SK-N-SH treated with all-trans-retinoic acid at 6 μM for 48 hours (cell line): ENCODE measurements around the gene TRIM72.

Experiments
- ATAC-seq: fragments of 200-7000 bp; cut with Tn5 transposase; 3 replicates; pipeline ENCODE4 v1.9.1; 2020; ENCODE audit warnings: mild to moderate bottlenecking, moderate library complexity
- ARNTL ChIP-seq: fragments of 450-650 bp; formaldehyde crosslinking; IDR thresholded peaks from 2 replicates; pipeline ENCODE4 v1.5.0; 2020; ENCODE audit warnings: low read depth, mild to moderate bottlenecking, moderate library complexity, borderline replicate concordance
- BACH2 ChIP-seq: fragments of 250-450 bp; sonication (Bioruptor Pico); IDR thresholded peaks from 2 replicates; pipeline ENCODE4 v1.9.0; 2021; ENCODE audit warnings: mild to moderate bottlenecking, borderline replicate concordance
- ESRRG ChIP-seq: fragments of 250-450 bp; sonication (Bioruptor Pico); IDR thresholded peaks from 2 replicates; pipeline ENCODE4 v1.6.1; 2021; ENCODE audit warnings: mild to moderate bottlenecking
- GLIS3 ChIP-seq: fragments of 250-450 bp; sonication (Bioruptor Pico); IDR thresholded peaks from 2 replicates; pipeline ENCODE4 v1.5.0; 2020; ENCODE audit warnings: mild to moderate bottlenecking, moderate library complexity
- ISL1 ChIP-seq: fragments of 250-450 bp; sonication (Bioruptor Pico); IDR thresholded peaks from 2 replicates; pipeline ENCODE4 v2.1.2; 2022; ENCODE audit warnings: mild to moderate bottlenecking, moderate library complexity
- OSR1 ChIP-seq: fragments of 250-450 bp; sonication (Bioruptor Pico); IDR thresholded peaks from 2 replicates; pipeline ENCODE4 v1.8.0; 2022; ENCODE audit warnings: moderate library complexity, mild to moderate bottlenecking, inconsistent platforms
- PPARA ChIP-seq: fragments of 250-450 bp; sonication (Bioruptor Pico); IDR thresholded peaks from 2 replicates; pipeline ENCODE4 v1.5.0; 2020; ENCODE audit warnings: mild to moderate bottlenecking, borderline replicate concordance
- RARB ChIP-seq: fragments of 250-450 bp; sonication (Bioruptor Pico); IDR thresholded peaks from 2 replicates; pipeline ENCODE4 v1.8.0; 2021; ENCODE audit warnings: mild to moderate bottlenecking, moderate library complexity
- SNAI2 ChIP-seq: fragments of 250-450 bp; sonication (Bioruptor Pico); IDR thresholded peaks from 2 replicates; pipeline ENCODE4 v1.5.0; 2020; ENCODE audit warnings: mild to moderate bottlenecking, moderate library complexity
- TCF4 ChIP-seq: fragments of 250-450 bp; sonication (Bioruptor Pico); IDR thresholded peaks from 2 replicates; pipeline ENCODE4 v1.8.0; 2021; ENCODE audit warnings: mild to moderate bottlenecking, moderate library complexity, borderline replicate concordance
- TOX ChIP-seq: fragments of 250-450 bp; sonication (Bioruptor Pico); IDR thresholded peaks from 2 replicates; pipeline ENCODE4 v1.8.0; 2021; ENCODE audit warnings: mild to moderate bottlenecking, moderate library complexity, borderline replicate concordance
- ZC3H10 ChIP-seq: fragments of 250-450 bp; sonication (Bioruptor Pico); IDR thresholded peaks from 2 replicates; pipeline ENCODE4 v1.5.1; 2021; ENCODE audit warnings: mild to moderate bottlenecking, moderate library complexity
- ZFP3 ChIP-seq: fragments of 250-450 bp; sonication (Bioruptor Pico); IDR thresholded peaks from 2 replicates; pipeline ENCODE4 v1.5.0; 2020; ENCODE audit warnings: mild to moderate bottlenecking, moderate library complexity
- ZFP30 ChIP-seq: fragments of 450-650 bp; formaldehyde crosslinking; IDR thresholded peaks from 2 replicates; pipeline ENCODE4 v1.5.0; 2022; ENCODE audit warnings: mild to moderate bottlenecking, moderate library complexity
- ZNF565 ChIP-seq: fragments of 450-650 bp; formaldehyde crosslinking; conservative IDR thresholded peaks from 2 replicates; pipeline ENCODE4 v1.5.0; 2020; ENCODE audit warnings: low read depth, mild to moderate bottlenecking, moderate library complexity
- ZNF70 ChIP-seq: fragments of 450-650 bp; formaldehyde crosslinking; IDR thresholded peaks from 2 replicates; pipeline ENCODE4 v1.5.0; 2020; ENCODE audit warnings: mild to moderate bottlenecking, moderate library complexity
- ZNF8 ChIP-seq: fragments of 450-650 bp; formaldehyde crosslinking; IDR thresholded peaks from 2 replicates; pipeline ENCODE4 v1.5.0; 2020; ENCODE audit warnings: mild to moderate bottlenecking, moderate library complexity
- TF ChIP-seq, protein P1 (sequence below): fragments of 250-450 bp; sonication (Bioruptor Pico); IDR thresholded peaks from 2 replicates; pipeline ENCODE4 v1.5.1; 2020; ENCODE audit warnings: low read depth, mild to moderate bottlenecking, moderate library complexity
- TF ChIP-seq, protein P2 (sequence below): fragments of 250-450 bp; sonication (Bioruptor Pico); IDR thresholded peaks from 2 replicates; pipeline ENCODE4 v1.8.0; 2021; ENCODE audit warnings: low read depth, mild to moderate bottlenecking, moderate library complexity, borderline replicate concordance
- TF ChIP-seq, protein P3 (sequence below): fragments of 250-450 bp; sonication (Bioruptor Pico); IDR thresholded peaks from 2 replicates; pipeline ENCODE4 v1.8.0; 2020; ENCODE audit warnings: mild to moderate bottlenecking, moderate library complexity, borderline replicate concordance
- TF ChIP-seq, protein P4 (sequence below): fragments of 250-450 bp; sonication (Bioruptor Pico); IDR thresholded peaks from 2 replicates; pipeline ENCODE4 v1.5.0; 2020; ENCODE audit warnings: mild to moderate bottlenecking, moderate library complexity

The TRIM72 gene

DNA sequence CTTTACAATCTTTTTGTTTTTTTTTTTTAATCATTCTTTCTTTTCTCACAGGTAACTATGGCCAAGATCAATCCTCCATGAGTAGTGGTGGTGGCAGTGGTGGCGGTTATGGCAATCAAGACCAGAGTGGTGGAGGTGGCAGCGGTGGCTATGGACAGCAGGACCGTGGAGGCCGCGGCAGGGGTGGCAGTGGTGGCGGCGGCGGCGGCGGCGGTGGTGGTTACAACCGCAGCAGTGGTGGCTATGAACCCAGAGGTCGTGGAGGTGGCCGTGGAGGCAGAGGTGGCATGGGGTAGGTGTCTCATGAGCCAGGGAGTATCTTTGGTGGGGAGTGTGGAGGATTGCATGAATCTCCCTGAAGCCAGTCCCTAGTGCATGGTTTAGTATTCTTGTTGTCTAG lies 29.0 kb upstream of the TRIM72 start:
- no peak for TF ChIP-seq OSR1 (CRISPR knock-in tag)

DNA sequence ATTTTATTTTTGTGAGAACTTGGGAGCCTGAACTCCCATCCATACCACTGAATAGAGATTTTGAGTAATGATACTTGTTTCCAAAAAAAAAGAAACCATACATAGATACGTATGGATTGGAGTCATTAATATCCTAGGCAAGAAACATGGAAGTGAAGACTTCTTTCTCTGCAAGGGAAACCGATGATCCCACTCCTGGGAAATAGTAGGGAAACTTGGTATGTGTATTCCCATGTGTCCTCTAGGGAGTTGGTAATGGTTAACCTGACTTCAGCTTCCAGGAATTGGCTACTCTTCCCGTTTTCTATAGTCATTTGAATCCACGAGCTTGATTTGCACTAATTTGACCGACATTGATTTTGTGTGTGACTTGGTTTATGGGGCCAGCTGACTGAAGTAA lies 28.6 kb upstream of the TRIM72 start:
- TF ChIP-seq, protein P1, sequence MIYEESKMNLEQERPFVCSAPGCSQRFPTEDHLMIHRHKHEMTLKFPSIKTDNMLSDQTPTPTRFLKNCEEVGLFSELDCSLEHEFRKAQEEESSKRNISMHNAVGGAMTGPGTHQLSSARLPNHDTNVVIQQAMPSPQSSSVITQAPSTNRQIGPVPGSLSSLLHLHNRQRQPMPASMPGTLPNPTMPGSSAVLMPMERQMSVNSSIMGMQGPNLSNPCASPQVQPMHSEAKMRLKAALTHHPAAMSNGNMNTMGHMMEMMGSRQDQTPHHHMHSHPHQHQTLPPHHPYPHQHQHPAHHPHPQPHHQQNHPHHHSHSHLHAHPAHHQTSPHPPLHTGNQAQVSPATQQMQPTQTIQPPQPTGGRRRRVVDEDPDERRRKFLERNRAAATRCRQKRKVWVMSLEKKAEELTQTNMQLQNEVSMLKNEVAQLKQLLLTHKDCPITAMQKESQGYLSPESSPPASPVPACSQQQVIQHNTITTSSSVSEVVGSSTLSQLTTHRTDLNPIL (CRISPR knock-in tag): no peak
- no peak for TF ChIP-seq ZFP30
- TF ChIP-seq ZNF8: no peak
- TF ChIP-seq ZC3H10 (CRISPR knock-in tag): no peak
- TF ChIP-seq, protein P2, sequence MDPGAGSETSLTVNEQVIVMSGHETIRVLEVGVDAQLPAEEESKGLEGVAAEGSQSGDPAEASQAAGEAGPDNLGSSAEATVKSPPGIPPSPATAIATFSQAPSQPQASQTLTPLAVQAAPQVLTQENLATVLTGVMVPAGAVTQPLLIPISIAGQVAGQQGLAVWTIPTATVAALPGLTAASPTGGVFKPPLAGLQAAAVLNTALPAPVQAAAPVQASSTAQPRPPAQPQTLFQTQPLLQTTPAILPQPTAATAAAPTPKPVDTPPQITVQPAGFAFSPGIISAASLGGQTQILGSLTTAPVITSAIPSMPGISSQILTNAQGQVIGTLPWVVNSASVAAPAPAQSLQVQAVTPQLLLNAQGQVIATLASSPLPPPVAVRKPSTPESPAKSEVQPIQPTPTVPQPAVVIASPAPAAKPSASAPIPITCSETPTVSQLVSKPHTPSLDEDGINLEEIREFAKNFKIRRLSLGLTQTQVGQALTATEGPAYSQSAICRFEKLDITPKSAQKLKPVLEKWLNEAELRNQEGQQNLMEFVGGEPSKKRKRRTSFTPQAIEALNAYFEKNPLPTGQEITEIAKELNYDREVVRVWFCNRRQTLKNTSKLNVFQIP (CRISPR knock-in tag): no peak
- TF ChIP-seq ZNF565 (CRISPR knock-in tag): no peak
- no peak for TF ChIP-seq GLIS3 (CRISPR knock-in tag)
- no peak for TF ChIP-seq TCF4
- TF ChIP-seq OSR1 (CRISPR knock-in tag): no peak
- TF ChIP-seq, protein P3, sequence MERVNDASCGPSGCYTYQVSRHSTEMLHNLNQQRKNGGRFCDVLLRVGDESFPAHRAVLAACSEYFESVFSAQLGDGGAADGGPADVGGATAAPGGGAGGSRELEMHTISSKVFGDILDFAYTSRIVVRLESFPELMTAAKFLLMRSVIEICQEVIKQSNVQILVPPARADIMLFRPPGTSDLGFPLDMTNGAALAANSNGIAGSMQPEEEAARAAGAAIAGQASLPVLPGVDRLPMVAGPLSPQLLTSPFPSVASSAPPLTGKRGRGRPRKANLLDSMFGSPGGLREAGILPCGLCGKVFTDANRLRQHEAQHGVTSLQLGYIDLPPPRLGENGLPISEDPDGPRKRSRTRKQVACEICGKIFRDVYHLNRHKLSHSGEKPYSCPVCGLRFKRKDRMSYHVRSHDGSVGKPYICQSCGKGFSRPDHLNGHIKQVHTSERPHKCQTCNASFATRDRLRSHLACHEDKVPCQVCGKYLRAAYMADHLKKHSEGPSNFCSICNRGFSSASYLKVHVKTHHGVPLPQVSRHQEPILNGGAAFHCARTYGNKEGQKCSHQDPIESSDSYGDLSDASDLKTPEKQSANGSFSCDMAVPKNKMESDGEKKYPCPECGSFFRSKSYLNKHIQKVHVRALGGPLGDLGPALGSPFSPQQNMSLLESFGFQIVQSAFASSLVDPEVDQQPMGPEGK: no peak
- TF ChIP-seq ISL1 (CRISPR knock-in tag): no peak
- TF ChIP-seq PPARA (CRISPR knock-in tag): no peak
- no peak for TF ChIP-seq SNAI2 (CRISPR knock-in tag)
- no peak for TF ChIP-seq ZFP3 (CRISPR knock-in tag)
- ATAC-seq: no peak

More for the DNA sequence above, 29.0 kb upstream of the TRIM72 start:
- ATAC-seq: no peak

DNA sequence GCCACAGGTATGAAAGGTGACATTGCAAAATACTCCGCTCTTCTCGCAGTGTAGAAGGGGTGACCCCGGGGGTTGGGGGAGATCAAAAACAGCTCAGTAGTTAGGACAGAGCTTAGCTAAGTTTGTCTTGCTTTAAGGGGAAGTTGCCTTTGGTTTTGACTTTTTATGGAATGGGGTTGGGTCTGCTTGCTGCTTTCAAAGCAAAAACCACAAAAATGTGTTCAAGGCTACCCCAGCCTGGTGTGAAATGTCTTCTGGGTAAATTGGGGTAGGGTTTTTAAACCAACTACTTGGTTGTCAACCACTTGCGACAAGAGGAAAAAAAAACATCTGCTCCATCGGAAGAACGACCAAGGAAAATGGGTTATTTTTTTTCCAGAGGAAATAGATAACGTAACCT lies 27.7 kb upstream of the TRIM72 start:
- ATAC-seq: no peak
- TF ChIP-seq GLIS3 (CRISPR knock-in tag) (no peak), ZFP3 (CRISPR knock-in tag) (no peak), BACH2 (CRISPR knock-in tag) (no peak), ZC3H10 (CRISPR knock-in tag) (no peak), ZFP30 (no peak), TOX (no peak), ZNF565 (CRISPR knock-in tag) (no peak), ZNF8 (no peak), SNAI2 (CRISPR knock-in tag) (no peak)
- TF ChIP-seq, protein P3: no peak

DNA sequence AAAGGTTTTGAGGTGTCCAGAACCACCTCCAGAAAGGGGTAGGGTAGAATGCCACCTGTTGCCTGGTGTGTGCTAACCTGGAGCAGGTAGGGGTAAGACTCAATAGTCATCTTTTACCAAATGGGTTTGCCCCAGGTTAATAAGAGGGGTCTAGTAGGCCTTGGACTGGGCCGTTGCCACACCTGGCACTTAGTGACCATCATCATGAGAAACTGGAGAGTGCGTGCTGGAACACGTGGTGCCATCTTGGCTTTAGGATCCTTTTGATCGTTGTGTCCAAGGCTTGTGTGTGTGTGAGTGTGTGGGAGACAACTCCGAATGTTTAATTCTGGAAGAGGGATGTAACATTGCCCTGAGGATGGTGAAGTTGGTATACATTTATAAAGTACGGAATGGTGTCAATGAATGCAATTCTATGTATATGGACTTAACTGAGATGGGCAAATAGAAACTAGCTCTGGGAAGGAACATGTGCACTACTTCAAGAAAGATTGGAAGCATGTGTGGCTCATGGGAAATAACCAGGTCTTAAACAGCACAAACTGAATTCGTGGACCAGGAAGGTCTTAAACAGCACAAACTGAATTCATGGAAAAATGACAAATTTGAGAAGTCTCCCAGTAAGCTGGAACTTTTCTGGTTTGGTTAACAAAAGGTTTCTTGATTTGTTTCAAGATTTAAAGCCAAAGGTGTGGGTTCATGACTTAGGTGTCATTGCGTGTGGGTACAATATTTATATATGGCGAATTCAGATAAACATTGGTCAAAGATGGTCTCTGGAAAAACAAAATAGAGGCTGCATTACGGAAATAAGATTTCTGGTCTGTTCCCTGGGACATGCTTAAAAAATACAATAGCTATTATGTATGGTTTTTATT lies 26.8 kb upstream of the TRIM72 start:
- ATAC-seq: no peak
- TF ChIP-seq ESRRG (no peak), ISL1 (CRISPR knock-in tag) (no peak), ARNTL (CRISPR knock-in tag) (no peak)

DNA sequence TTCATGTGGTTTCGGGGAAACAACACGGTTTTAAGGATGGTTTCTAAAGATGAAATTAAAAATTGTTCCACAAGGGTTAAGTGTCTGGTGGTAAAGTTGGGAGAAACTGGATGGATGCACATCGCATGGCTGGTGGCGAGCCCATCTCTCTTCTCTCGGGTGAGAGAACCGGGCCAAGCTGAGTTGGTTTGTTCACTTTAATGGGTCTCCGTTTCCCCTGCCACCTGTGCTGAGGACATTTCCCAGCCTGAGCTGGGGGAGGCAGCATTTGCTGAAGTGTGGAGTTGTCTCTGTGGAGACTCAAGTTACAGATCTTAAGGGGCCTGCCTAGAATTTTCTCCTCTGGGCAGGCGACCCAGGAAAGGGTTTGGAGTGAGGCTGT lies 26.1 kb upstream of the TRIM72 start:
- no peak for TF ChIP-seq ZFP3 (CRISPR knock-in tag)
- TF ChIP-seq ARNTL (CRISPR knock-in tag): no peak
- TF ChIP-seq GLIS3 (CRISPR knock-in tag): no peak
- TF ChIP-seq ISL1 (CRISPR knock-in tag): no peak
- TF ChIP-seq ZNF8: no peak
- TF ChIP-seq ZC3H10 (CRISPR knock-in tag): no peak
- TF ChIP-seq ZFP30: no peak
- TF ChIP-seq SNAI2 (CRISPR knock-in tag): no peak
- TF ChIP-seq, protein P4, sequence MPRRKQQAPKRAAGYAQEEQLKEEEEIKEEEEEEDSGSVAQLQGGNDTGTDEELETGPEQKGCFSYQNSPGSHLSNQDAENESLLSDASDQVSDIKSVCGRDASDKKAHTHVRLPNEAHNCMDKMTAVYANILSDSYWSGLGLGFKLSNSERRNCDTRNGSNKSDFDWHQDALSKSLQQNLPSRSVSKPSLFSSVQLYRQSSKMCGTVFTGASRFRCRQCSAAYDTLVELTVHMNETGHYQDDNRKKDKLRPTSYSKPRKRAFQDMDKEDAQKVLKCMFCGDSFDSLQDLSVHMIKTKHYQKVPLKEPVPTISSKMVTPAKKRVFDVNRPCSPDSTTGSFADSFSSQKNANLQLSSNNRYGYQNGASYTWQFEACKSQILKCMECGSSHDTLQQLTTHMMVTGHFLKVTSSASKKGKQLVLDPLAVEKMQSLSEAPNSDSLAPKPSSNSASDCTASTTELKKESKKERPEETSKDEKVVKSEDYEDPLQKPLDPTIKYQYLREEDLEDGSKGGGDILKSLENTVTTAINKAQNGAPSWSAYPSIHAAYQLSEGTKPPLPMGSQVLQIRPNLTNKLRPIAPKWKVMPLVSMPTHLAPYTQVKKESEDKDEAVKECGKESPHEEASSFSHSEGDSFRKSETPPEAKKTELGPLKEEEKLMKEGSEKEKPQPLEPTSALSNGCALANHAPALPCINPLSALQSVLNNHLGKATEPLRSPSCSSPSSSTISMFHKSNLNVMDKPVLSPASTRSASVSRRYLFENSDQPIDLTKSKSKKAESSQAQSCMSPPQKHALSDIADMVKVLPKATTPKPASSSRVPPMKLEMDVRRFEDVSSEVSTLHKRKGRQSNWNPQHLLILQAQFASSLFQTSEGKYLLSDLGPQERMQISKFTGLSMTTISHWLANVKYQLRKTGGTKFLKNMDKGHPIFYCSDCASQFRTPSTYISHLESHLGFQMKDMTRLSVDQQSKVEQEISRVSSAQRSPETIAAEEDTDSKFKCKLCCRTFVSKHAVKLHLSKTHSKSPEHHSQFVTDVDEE (CRISPR knock-in tag): no peak
- no peak for TF ChIP-seq ZNF70
- no peak for TF ChIP-seq OSR1 (CRISPR knock-in tag)
- TF ChIP-seq, protein P1 (CRISPR knock-in tag): no peak
- no peak for TF ChIP-seq RARB (CRISPR knock-in tag)
- TF ChIP-seq, all 23 proteins: peak for 0
- no peak for ATAC-seq
